DND-41 (cell line): ENCODE results near the gene SIRT7.
"Not testable (repeated sequence)": the region's sequence is repeated elsewhere in the genome, so short reads cannot be mapped to it uniquely, and the experiment has no call there.

Experiments used
- EZH2 ChIP-seq: IDR thresholded peaks from 3 replicates; pipeline ENCODE4 v1.6.1; 2012; ENCODE audit warnings: borderline replicate concordance, low read depth, mild to moderate bottlenecking, moderate library complexity, low read length, inconsistent platforms; ENCODE audit not compliant: severe bottlenecking
- TF ChIP-seq, protein P1 (sequence below): IDR thresholded peaks from 2 replicates; pipeline ENCODE4 v1.5.1; 2012; ENCODE audit warnings: borderline replicate concordance, low read length, moderate library complexity, mild to moderate bottlenecking; ENCODE audit not compliant: poor library complexity, severe bottlenecking; ENCODE audit errors: extremely low read depth

DNA sequence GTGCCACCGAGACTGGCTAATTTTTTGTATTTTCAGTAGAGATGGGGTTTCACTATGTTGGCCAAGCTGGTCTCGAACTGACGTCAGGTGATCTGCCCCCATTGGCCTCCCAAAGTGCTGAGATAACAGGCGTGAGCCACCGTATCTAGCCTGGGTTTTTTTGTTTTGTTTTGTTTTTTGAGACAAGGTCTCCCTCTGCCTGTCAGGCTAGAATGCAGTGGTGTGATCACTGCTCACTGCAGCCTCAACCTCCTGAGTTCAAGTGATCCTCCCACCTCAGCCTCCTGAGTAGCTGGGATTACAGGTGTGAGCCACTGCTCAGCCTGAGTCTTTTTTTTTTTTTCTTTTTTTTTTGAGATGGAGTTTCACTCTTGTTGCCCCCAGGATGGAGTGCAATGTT lies 35.5 kb upstream of the SIRT7 start:
- TF ChIP-seq, protein P1, sequence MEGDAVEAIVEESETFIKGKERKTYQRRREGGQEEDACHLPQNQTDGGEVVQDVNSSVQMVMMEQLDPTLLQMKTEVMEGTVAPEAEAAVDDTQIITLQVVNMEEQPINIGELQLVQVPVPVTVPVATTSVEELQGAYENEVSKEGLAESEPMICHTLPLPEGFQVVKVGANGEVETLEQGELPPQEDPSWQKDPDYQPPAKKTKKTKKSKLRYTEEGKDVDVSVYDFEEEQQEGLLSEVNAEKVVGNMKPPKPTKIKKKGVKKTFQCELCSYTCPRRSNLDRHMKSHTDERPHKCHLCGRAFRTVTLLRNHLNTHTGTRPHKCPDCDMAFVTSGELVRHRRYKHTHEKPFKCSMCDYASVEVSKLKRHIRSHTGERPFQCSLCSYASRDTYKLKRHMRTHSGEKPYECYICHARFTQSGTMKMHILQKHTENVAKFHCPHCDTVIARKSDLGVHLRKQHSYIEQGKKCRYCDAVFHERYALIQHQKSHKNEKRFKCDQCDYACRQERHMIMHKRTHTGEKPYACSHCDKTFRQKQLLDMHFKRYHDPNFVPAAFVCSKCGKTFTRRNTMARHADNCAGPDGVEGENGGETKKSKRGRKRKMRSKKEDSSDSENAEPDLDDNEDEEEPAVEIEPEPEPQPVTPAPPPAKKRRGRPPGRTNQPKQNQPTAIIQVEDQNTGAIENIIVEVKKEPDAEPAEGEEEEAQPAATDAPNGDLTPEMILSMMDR, result not testable (repeated sequence)
- not testable (repeated sequence) for TF ChIP-seq EZH2
